LNCAP (cell line): ENCODE results near the gene IFRD1.

Source experiments
- CTCF ChIP-seq: fragments of 450-650 bp; IDR thresholded peaks from 2 replicates; pipeline ENCODE4 v1.5.1; 2017; ENCODE audit warnings: mild to moderate bottlenecking

IFRD1 gene

GRCh38 chr7:112504093-112504695 is 53.9 kb downstream of the IFRD1 start:
- no peak for TF ChIP-seq CTCF

DNA sequence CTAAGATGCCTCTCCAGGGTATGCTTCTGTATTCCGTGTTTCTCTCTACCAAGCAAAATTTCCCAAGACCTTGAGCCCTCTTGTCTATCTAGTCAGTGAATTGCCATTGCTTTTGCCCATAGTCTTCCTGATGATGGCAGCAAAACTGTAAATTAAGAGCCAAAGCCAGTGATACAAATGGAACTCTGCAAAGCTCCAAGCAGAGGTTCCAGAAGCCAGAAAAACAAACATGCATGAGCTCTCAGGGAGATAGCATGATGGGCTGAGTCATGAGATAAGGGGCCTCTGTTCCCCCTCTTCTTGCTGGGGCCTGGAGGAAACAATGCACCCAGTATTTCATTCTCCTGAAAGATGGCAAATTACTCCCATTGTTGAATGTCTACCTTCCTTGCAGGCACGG is 55.2 kb downstream of the IFRD1 start:
- no peak; the same call in 1 of the 2 replicates for TF ChIP-seq CTCF

DNA sequence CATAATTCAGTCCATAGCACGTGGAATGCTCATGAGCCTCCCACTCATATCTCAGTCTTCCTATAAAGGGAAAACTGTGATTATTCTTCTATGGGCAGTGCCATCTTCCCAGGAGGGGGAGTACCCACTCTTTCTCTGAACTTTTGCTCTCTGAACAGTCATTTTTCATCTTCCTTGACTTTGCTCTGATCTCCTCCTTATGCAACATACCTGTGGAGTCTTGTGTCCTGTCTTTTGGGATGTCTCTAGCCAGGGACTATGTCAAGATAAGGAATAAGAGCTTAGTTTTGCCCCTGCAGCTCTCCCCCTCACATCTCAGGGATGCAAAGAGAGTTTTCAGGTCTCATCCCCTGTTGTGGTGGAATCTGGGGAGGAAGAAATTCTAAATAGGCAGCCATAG is 58.1 kb downstream of the IFRD1 start:
- no peak for TF ChIP-seq CTCF

- no peak for TF ChIP-seq CTCF
Measured at GRCh38 chr7:112509402-112509801, 59.1 kb downstream of the IFRD1 start.

DNA sequence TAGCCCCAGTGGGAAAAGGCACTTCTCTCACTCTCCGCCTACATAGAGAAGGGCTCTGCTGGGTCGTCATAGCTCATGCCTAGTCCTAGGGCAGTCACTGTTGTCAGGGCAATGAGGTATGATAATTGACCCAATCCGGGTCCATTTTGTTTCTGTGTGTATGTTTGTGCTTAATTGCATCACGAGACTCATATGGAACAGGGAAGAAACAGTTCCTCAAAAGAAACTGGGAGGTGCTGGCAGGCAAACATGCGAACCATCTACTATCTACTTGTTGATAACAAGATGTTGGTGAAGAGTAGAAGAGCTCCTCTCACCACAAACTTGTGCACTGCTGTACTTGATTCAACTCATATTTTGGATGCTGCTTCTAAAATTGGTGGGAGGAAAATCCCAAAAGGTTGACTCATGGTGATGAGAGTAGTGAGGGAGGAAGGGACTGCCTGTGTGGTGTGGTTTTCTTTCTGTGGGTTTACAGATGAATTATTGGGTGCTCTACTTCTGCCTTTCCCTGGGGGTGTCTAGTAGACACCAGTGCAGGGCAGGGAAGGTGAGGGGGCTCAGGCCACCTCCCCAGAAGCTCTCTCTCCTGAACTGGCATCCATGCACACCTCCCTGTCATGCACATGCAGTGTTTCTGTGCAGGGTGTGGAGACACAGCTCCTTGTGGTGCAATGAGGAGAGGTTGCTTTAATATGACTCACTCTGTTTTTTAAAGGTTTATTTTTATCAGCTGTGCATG is 59.9 kb downstream of the IFRD1 start:
- TF ChIP-seq CTCF, result no peak

DNA sequence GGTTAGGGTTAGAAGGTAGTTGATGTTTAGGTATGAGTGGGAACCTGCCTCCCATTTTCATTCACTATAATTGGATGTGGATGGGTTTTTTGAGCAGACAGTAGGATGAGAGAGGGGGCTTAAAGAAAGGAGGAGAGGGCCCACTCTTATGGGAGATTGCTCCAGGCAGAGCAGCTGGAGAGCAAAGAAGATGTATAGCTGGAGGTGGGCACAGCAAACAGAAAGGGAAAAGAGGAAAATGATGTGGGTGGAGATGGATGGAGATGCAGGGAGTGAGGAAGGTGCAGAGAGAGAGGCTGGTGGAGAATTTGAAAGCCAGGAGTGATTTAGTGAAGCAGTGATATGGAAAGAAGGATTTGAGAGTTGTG is 60.5 kb downstream of the IFRD1 start:
- no peak for TF ChIP-seq CTCF

DNA sequence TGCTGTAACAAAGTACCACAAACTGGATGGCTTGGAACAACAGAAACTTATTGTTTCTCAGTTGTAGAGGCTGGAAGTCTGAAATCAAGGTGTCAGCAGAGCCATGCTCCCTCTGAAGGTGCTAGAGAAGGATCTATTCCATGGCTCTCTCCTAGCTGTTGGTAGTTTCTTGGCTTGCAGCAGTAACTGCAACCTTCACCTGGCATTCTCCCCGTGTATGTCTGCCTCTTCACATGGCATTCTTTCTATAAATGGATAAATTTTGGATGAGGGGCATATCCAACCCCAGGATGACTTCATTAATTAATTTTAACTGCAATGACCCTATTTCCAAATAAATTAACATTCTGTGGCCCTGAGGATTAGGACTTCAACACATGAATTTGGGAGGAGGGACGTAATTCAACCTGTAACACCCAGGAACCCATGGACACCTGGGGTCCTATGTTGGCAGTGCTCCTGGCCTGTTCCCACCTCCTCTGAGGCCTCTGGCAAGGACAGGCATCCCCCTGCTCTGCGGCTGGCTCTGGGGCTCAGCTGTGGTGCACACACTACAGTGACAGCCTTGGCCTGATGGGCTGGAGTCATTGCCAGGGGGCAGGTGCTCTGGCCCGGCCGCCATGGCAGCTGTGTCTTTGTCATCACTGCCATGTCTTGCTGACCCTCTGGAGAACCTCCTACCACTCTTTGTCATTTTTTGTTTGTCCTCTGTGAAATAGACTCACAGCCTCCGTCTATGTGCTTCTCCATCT is 61.4 kb downstream of the IFRD1 start:
- no peak for TF ChIP-seq CTCF
